SK-N-SH (cell line): ENCODE measurements around the gene MEX3D. TPM values are rescaled to one million over a fixed set of nuclear protein-coding genes. Genes with fewer than 3 reads are reported as not detected.

ENCODE experiments used
- CTCF ChIA-PET: fragments of 300-600, 350-600 bp; formaldehyde crosslinking; extraction: SDS; loops from one replicate; lab custom pipeline; 2021; lab: Yijun Ruan, JAX
- POLR2A ChIA-PET: fragments of 350-600 bp; sonication (Branson Sonifier 250); formaldehyde crosslinking; extraction: SDS; loops from one replicate; lab custom pipeline; 2020; ENCODE audit warnings: antibody characterized with exemption, inconsistent platforms; lab: Yijun Ruan, JAX
- DNase-seq: peaks from one replicate; pipeline ENCODE4 v3.0.0; 2012
- H2AFZ ChIP-seq: fragments of 200-600 bp; sonication (generic); 2 replicates; pipeline ENCODE4 v1.8.1; 2016; ENCODE audit warnings: antibody characterized with exemption, mild to moderate bottlenecking, low read depth
- H3F3A ChIP-seq: fragments of 200-600 bp; sonication (generic); replicated peaks from 2 replicates; pipeline ENCODE3; 2016; ENCODE audit warnings: antibody characterized with exemption, mild to moderate bottlenecking; ENCODE audit not compliant: insufficient read depth
- H3K27ac ChIP-seq, 2 experiments: fragments of 200-500 bp in 1 of 2; fragments of 200-600 bp in 1 of 2; sonication (Bioruptor generic) in 1 of 2; sonication (generic), shearing (Covaris generic) in 1 of 2; 2 replicates each; pipeline versions ENCODE4 v1.5.1 to v1.6.1; 2014 to 2016; ENCODE audit warnings: low read depth in 2 of 2, inconsistent platforms in 1 of 2, low read length in 1 of 2, mild to moderate bottlenecking in 1 of 2, mixed read lengths in 1 of 2
- H3K27me3 ChIP-seq: fragments of 200-600 bp; sonication (generic), shearing (Covaris generic); 2 replicates; pipeline ENCODE4 v1.6.1; 2016; ENCODE audit warnings: mixed run types; ENCODE audit not compliant: insufficient read depth
- H3K36me3 ChIP-seq, 2 experiments: fragments of 200-500 bp in 1 of 2; fragments of 200-600 bp in 1 of 2; sonication (Bioruptor generic) in 1 of 2; sonication (generic) in 1 of 2; replicated peaks in 1 of 2; 2 replicates each; pipeline versions ENCODE3 to v1.5.1; 2014 to 2016; ENCODE audit warnings: low read length in 1 of 2, mild to moderate bottlenecking in 1 of 2; ENCODE audit not compliant: insufficient read depth in 2 of 2, control insufficient read depth in 1 of 2
- H3K4me1 ChIP-seq, 2 experiments: fragments of 200-500 bp in 1 of 2; fragments of 200-600 bp in 1 of 2; sonication (Bioruptor generic) in 1 of 2; sonication (generic), shearing (Covaris generic) in 1 of 2; 2 replicates each; pipeline versions ENCODE4 v1.5.1 to v1.6.1; 2014 to 2016; ENCODE audit warnings: low read depth in 1 of 2, low read length in 1 of 2, mixed run types in 1 of 2; ENCODE audit not compliant: insufficient read depth in 2 of 2, control insufficient read depth in 1 of 2
- H3K4me2 ChIP-seq: fragments of 200-600 bp; sonication (generic), shearing (Covaris generic); 2 replicates; pipeline ENCODE4 v1.6.1; 2017; ENCODE audit warnings: mixed run types
- H3K4me3 ChIP-seq, 2 experiments: fragments of 200-500 bp in 1 of 2; fragments of 200-600 bp in 1 of 2; sonication (Bioruptor generic) in 1 of 2; sonication (generic), shearing (Covaris generic) in 1 of 2; 2 replicates each; pipeline versions ENCODE4 v1.5.1 to v1.8.1; 2014 to 2016; ENCODE audit warnings: low read depth in 2 of 2, inconsistent platforms in 1 of 2, low read length in 1 of 2, mild to moderate bottlenecking in 1 of 2, mixed read lengths in 1 of 2, moderate library complexity in 1 of 2
- H3K79me2 ChIP-seq: fragments of 200-600 bp; sonication (generic); 2 replicates; pipeline ENCODE4 v1.8.1; 2017; ENCODE audit warnings: mild to moderate bottlenecking; ENCODE audit not compliant: insufficient read depth
- H3K9ac ChIP-seq: fragments of 200-600 bp; sonication (generic); 2 replicates; pipeline ENCODE4 v1.6.1; 2017; ENCODE audit warnings: mixed run types
- H3K9me2 ChIP-seq: fragments of 200-600 bp; sonication (generic); 2 replicates; pipeline ENCODE4 v1.6.1; 2017; ENCODE audit warnings: mixed run types
- H3K9me3 ChIP-seq: fragments of 200-600 bp; sonication (generic); 2 replicates; pipeline ENCODE4 v1.6.1; 2017; ENCODE audit warnings: mixed run types, mild to moderate bottlenecking, moderate library complexity
- H4K20me1 ChIP-seq: fragments of 200-600 bp; sonication (generic); 2 replicates; pipeline ENCODE4 v1.6.1; 2017; ENCODE audit warnings: mild to moderate bottlenecking, mixed run types; ENCODE audit not compliant: insufficient read depth
- CHD2 ChIP-seq: fragments of 150-350 bp; IDR thresholded peaks from 2 replicates; pipeline ENCODE4 v1.6.1; 2018; ENCODE audit warnings: low read length; ENCODE audit not compliant: partially characterized antibody
- EZH2phosphoT487 ChIP-seq: fragments of 200-600 bp; sonication (generic); IDR thresholded peaks from 2 replicates; pipeline ENCODE4 v1.6.1; 2017; ENCODE audit warnings: low read depth, mixed run types, mild to moderate bottlenecking, antibody characterized with exemption, moderate library complexity, borderline replicate concordance
- FOSL2 ChIP-seq: IDR thresholded peaks from 2 replicates; pipeline ENCODE4 v1.4.0; 2012; ENCODE audit warnings: low read depth, mild to moderate bottlenecking, moderate library complexity, borderline replicate concordance
- FOXM1 ChIP-seq: IDR thresholded peaks from 2 replicates; pipeline ENCODE4 v1.4.0; 2012; ENCODE audit warnings: low read depth, mild to moderate bottlenecking
- GABPA ChIP-seq: IDR thresholded peaks from 2 replicates; pipeline ENCODE4 v1.4.0; 2012; ENCODE audit warnings: low read depth, mild to moderate bottlenecking
- GATA2 ChIP-seq: sonication (generic); formaldehyde crosslinking; IDR thresholded peaks from 2 replicates; pipeline ENCODE4 v1.5.0; 2020; ENCODE audit warnings: mild to moderate bottlenecking, missing genetic modification reagents
- JUND ChIP-seq: IDR thresholded peaks from 2 replicates; pipeline ENCODE4 v1.4.0; 2012
- MEF2A ChIP-seq: IDR thresholded peaks from 2 replicates; pipeline ENCODE4 v1.4.0; 2012; ENCODE audit warnings: low read depth, borderline replicate concordance
- POLR2AphosphoS5 ChIP-seq: IDR thresholded peaks from 2 replicates; pipeline ENCODE4 v1.6.1; 2012; ENCODE audit warnings: low read depth, low read length
- RAD21 ChIP-seq: IDR thresholded peaks from 2 replicates; pipeline ENCODE4 v1.6.1; 2012; ENCODE audit warnings: mild to moderate bottlenecking, low read length
- RFX5 ChIP-seq: IDR thresholded peaks from 2 replicates; pipeline ENCODE4 v1.6.1; 2012; ENCODE audit warnings: mild to moderate bottlenecking, improper control_type of control experiment, low read length
- SIN3A ChIP-seq: IDR thresholded peaks from 2 replicates; pipeline ENCODE4 v1.6.1; 2012; ENCODE audit warnings: low read depth, mild to moderate bottlenecking, low read length, moderate library complexity, borderline replicate concordance
- TAF1 ChIP-seq: IDR thresholded peaks from 2 replicates; pipeline ENCODE4 v1.6.1; 2012; ENCODE audit warnings: low read depth, mild to moderate bottlenecking, low read length, moderate library complexity, borderline replicate concordance
- TCF12 ChIP-seq: IDR thresholded peaks from 2 replicates; pipeline ENCODE4 v1.4.0; 2012
- TEAD4 ChIP-seq: IDR thresholded peaks from 2 replicates; pipeline ENCODE4 v1.4.0; 2012; ENCODE audit warnings: mild to moderate bottlenecking, borderline replicate concordance; ENCODE audit not compliant: insufficient read depth
- YY1 ChIP-seq: IDR thresholded peaks from 2 replicates; pipeline ENCODE4 v1.4.0; 2012; ENCODE audit warnings: low read depth, mild to moderate bottlenecking
- WGBS: methylation state at CpG from one replicate; pipeline ENCODE4 v1.1.6; 2017; ENCODE audit warnings: low lambda C conversion rate; 5-methylcytosine and 5-hydroxymethylcytosine counted together
- polyA plus RNA-seq, 3 experiments: library from polyadenylated mRNA; depleted of rRNA; stranded (reverse); fragments of >200 nt; gene quantifications; 2 replicates each; pipeline ENCODE4 v1.2.3, GENCODE V29; 2012
- TF ChIP-seq, protein P1 (sequence below): IDR thresholded peaks from 2 replicates; pipeline ENCODE4 v1.4.0; 2012; ENCODE audit warnings: low read depth, borderline replicate concordance
- TF ChIP-seq, protein P2 (sequence below): IDR thresholded peaks from 2 replicates; pipeline ENCODE4 v1.4.0; 2012; ENCODE audit warnings: low read depth
- TF ChIP-seq, protein P3 (sequence below): fragments of 150-350 bp; IDR thresholded peaks from 2 replicates; pipeline ENCODE4 v1.6.1; 2017; ENCODE audit warnings: antibody characterized with exemption, low read length, low read depth, borderline replicate concordance
- TF ChIP-seq, protein P4 (sequence below): IDR thresholded peaks from 2 replicates; pipeline ENCODE4 v1.4.0; 2012; ENCODE audit warnings: low read depth, borderline replicate concordance

MEX3D gene
- polyA plus RNA-seq, 1 of the 3 experiments (the other 2 are of a cell fraction): 14.9 TPM

DNA sequence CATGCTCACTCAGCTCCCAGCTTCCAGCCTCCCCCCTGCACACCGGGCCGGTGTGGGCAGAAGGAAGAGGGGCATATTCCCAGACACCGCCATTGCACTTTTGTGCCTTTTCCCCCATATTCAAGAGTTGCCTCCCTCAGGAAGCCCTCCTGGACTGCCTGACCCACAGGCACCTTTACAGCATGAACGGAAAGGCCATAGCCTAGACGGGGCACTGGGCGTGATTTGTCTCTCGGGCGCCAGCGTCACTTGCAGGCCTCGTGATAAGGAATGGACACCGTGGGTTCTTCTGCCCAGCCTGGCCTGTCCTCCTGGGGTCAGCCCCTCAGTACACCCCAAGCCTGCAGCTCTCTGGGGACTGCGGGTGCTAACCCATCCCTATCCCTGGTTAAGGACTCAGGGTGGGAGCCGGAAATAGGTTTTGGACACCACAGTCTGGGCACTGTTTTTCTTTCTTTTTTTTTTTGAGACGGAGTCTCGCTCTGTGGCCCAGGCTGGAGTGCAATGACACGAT lies 38.1 kb upstream of the MEX3D start:
- Histone ChIP-seq H3K9ac (peak overlapping the region; percentile 88), H3F3A (peaks cover 18% of the 10 kb centered on the region), H3K79me2 (peaks cover 40% of the 10 kb centered on the region), H3K9me2 (no peaks in the 10 kb centered on the region), H3K4me3 (peak overlapping the region; percentile 71 to 73), H4K20me1 (peaks cover 17% of the 10 kb centered on the region; the same call in 1 of the 2 replicates), H3K36me3 (peaks cover 0 to 14% of the 10 kb centered on the region in 2 experiments), H3K9me3 (no peaks in the 10 kb centered on the region), H3K4me1 (peaks cover 5 to 9% of the 10 kb centered on the region in 2 experiments; a peak in 2 of 4 replicates), H2AFZ (peak overlapping the region; percentile 97; the same call in 1 of the 2 replicates), H3K27me3 (no peaks in the 10 kb centered on the region), H3K4me2 (peak overlapping the region; percentile 99), H3K27ac (peak overlapping the region; percentile 76 to 94)
- no peak for DNase-seq
- ChIA-PET CTCF (interaction anchor here (0.5 to 2.6 kb wide), 20 partner anchors 9 to 231 kb away, joined by 3 to 17 read pairs (median 3); no protein-coding TSS in a partner anchor), POLR2A (interaction anchor here (0.7 to 1.4 kb wide), 3 partner anchors 13 to 45 kb away, joined by 3 to 15 read pairs (median 3); partner anchors contain the start of gene MBD3)
- TF ChIP-seq TAF1 (no peak), CHD2 (peak; percentile 3)
- WGBS: 27% methylated on average over 15 of the region's 16 CpGs

DNA sequence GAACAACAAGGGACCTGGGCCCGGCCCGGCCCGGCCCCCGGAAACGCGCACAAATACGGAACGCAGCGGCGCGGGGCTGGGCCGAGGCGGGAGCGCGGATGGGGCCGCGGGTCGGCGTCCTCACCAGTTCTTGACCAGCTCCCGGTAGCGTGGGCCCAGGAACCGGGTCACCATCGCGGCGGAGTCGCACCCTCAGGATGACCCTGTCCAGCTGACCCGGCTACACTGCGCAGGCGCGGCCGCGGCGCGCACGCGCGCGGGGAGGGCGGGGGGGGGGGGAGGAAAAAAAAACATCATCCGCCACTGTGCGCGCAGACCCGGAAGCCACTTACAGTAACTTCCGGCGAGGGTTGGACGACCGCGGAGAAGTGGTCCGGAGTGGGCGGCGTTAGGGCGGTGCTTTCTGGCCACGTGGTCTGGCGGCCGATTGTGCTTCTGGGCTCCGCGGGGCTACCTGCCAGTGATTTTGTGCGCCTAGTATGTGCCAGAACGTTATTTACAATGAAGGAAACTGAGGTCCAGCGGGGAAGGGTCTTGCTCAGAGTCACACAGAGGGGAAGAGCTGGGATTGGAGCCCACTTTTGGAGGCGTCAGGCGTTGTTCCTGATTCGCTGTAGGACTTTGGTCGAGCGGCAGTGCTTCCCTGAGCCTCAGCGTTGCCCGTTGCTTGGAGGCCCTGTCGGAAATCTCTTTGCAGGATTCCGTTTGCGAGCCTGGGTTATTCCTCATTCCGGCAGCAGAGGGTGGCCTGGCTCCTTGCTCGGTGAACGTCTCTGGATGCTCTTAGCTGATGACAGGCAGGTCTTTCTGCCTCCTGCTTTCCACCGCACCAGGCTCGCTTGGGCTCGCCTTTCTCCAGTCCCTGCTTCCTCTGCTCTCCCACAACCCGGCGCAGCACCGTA lies 37.4 kb upstream of the MEX3D start, which contains the start of gene UQCR11:
TSS of gene UQCR11 (minus strand) at position 227 of the 902 bp plus-strand sequence. CDS start at position 174, 53 bp downstream.
- H3K79me2 ChIP-seq: peaks cover 48% of the 10 kb centered on the region
- TF ChIP-seq, protein P1, sequence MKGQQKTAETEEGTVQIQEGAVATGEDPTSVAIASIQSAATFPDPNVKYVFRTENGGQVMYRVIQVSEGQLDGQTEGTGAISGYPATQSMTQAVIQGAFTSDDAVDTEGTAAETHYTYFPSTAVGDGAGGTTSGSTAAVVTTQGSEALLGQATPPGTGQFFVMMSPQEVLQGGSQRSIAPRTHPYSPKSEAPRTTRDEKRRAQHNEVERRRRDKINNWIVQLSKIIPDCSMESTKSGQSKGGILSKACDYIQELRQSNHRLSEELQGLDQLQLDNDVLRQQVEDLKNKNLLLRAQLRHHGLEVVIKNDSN: peak; percentile 91
- peak; percentile 73 for TF ChIP-seq RAD21
- TF ChIP-seq RFX5: no peak
- TF ChIP-seq JUND: no peak
- TF ChIP-seq, protein P2, sequence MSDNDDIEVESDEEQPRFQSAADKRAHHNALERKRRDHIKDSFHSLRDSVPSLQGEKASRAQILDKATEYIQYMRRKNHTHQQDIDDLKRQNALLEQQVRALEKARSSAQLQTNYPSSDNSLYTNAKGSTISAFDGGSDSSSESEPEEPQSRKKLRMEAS: peak; percentile 93
- TF ChIP-seq, protein P3, sequence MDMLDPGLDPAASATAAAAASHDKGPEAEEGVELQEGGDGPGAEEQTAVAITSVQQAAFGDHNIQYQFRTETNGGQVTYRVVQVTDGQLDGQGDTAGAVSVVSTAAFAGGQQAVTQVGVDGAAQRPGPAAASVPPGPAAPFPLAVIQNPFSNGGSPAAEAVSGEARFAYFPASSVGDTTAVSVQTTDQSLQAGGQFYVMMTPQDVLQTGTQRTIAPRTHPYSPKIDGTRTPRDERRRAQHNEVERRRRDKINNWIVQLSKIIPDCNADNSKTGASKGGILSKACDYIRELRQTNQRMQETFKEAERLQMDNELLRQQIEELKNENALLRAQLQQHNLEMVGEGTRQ: peak; percentile 57; the same call in 1 of the 2 replicates
- TF ChIP-seq FOXM1: no peak
- peak; percentile 77; the same call in 1 of the 2 replicates for TF ChIP-seq SIN3A
- no peak for TF ChIP-seq YY1
- no peak for TF ChIP-seq TEAD4
- no peak for TF ChIP-seq GATA2 (CRISPR knock-in tag)
- no peak for TF ChIP-seq EZH2phosphoT487
- peak; percentile 53; the same call in 1 of the 2 replicates for TF ChIP-seq TAF1
- TF ChIP-seq POLR2AphosphoS5: peak; percentile 85
- TF ChIP-seq GABPA: peak; percentile 80
- TF ChIP-seq, protein P4, sequence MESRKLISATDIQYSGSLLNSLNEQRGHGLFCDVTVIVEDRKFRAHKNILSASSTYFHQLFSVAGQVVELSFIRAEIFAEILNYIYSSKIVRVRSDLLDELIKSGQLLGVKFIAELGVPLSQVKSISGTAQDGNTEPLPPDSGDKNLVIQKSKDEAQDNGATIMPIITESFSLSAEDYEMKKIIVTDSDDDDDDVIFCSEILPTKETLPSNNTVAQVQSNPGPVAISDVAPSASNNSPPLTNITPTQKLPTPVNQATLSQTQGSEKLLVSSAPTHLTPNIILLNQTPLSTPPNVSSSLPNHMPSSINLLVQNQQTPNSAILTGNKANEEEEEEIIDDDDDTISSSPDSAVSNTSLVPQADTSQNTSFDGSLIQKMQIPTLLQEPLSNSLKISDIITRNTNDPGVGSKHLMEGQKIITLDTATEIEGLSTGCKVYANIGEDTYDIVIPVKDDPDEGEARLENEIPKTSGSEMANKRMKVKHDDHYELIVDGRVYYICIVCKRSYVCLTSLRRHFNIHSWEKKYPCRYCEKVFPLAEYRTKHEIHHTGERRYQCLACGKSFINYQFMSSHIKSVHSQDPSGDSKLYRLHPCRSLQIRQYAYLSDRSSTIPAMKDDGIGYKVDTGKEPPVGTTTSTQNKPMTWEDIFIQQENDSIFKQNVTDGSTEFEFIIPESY: no peak
- TF ChIP-seq FOSL2: no peak; the same call in 1 of the 2 replicates
- no peak for TF ChIP-seq TCF12
- no peak for TF ChIP-seq MEF2A

More for the DNA sequence above, 37.4 kb upstream of the MEX3D start, which contains the start of gene UQCR11:
- 4% methylated on average over 14 of the region's 79 CpGs for WGBS
- H3K9me3 ChIP-seq: no peaks in the 10 kb centered on the region
- peaks cover 19% of the 10 kb centered on the region; the same call in 1 of the 2 replicates for H4K20me1 ChIP-seq
- peak within 1 kb of the TSS; percentile 97 for H2AFZ ChIP-seq
- peak; percentile 100 for DNase-seq
- H3K4me2 ChIP-seq: peak within 1 kb of the TSS; percentile 99
- H3K36me3 ChIP-seq: peaks cover 0 to 8% of the 10 kb centered on the region in 2 experiments
- peak within 1 kb of the TSS; percentile 73 to 99 for H3K4me3 ChIP-seq
- H3K27me3 ChIP-seq: no peaks in the 10 kb centered on the region
- ChIA-PET POLR2A (interaction anchor here (0.7 to 1.4 kb wide), 3 partner anchors 13 to 46 kb away, joined by 3 to 15 read pairs (median 3); partner anchors contain the start of gene MBD3), CTCF (interaction anchor here (0.5 to 2.6 kb wide), 20 partner anchors 10 to 232 kb away, joined by 3 to 17 read pairs (median 3); no protein-coding TSS in a partner anchor)
- peak within 1 kb of the TSS; percentile 76 to 94 for H3K27ac ChIP-seq
- H3F3A ChIP-seq: peaks cover 18% of the 10 kb centered on the region
- H3K9me2 ChIP-seq: no peaks in the 10 kb centered on the region
- peaks cover 5 to 9% of the 10 kb centered on the region in 2 experiments; a peak in 2 of 4 replicates for H3K4me1 ChIP-seq
- H3K9ac ChIP-seq: peak within 1 kb of the TSS; percentile 88
